ENCODE results near the gene NFAM1.

Gene NFAM1

GRCh38 chr22:42366806-42367581, 65.2 kb downstream of the NFAM1 start:
- Histone ChIP-seq H3K4me1 (ENCODE audit: control insufficient read depth, insufficient read depth, low read length, unreplicated experiment) (peaks cover 4% of the 10 kb centered on the region), H3K79me2 (ENCODE audit: control insufficient read depth, insufficient read depth, low read length, unreplicated experiment) (no peaks in the 10 kb centered on the region), H3K27ac (ENCODE audit: low read depth, low read length) (no peak overlapping the region), H3K27me3 (ENCODE audit: insufficient read depth, low read length) (peaks cover 18% of the 10 kb centered on the region), H3K4me3 (ENCODE audit: low read depth, low read length) (no peak overlapping the region), H3K36me3 (ENCODE audit: insufficient read depth, low read length) (no peaks in the 10 kb centered on the region), H2AFZ (ENCODE audit: low read length, unreplicated experiment) (no peak overlapping the region)

- H3K4me3 ChIP-seq (ENCODE audit: low read depth, low read length) = no peak overlapping the region
- no peak overlapping the region for H3K27ac ChIP-seq (ENCODE audit: low read depth, low read length)
- H3K36me3 ChIP-seq (ENCODE audit: insufficient read depth, low read length) = no peaks in the 10 kb centered on the region
Measured at GRCh38 chr22:42365942-42366695, 66.1 kb downstream of the NFAM1 start.

GRCh38 chr22:42365111-42365865, 66.9 kb downstream of the NFAM1 start:
- Histone ChIP-seq H3K27ac (ENCODE audit: low read depth, low read length) (no peak overlapping the region), H3K79me2 (ENCODE audit: control insufficient read depth, insufficient read depth, low read length, unreplicated experiment) (no peaks in the 10 kb centered on the region), H3K4me3 (ENCODE audit: low read depth, low read length) (no peak overlapping the region), H3K27me3 (ENCODE audit: insufficient read depth, low read length) (peaks cover 18% of the 10 kb centered on the region), H3K36me3 (ENCODE audit: insufficient read depth, low read length) (no peaks in the 10 kb centered on the region), H3K4me1 (ENCODE audit: control insufficient read depth, insufficient read depth, low read length, unreplicated experiment) (peaks cover 4% of the 10 kb centered on the region), H2AFZ (ENCODE audit: low read length, unreplicated experiment) (peak overlapping the region; percentile 60)

More at GRCh38 chr22:42365942-42366695, 66.1 kb downstream of the NFAM1 start:
- Histone ChIP-seq H3K27me3 (ENCODE audit: insufficient read depth, low read length) (peaks cover 18% of the 10 kb centered on the region), H3K4me1 (ENCODE audit: control insufficient read depth, insufficient read depth, low read length, unreplicated experiment) (peaks cover 4% of the 10 kb centered on the region), H3K79me2 (ENCODE audit: control insufficient read depth, insufficient read depth, low read length, unreplicated experiment) (no peaks in the 10 kb centered on the region), H2AFZ (ENCODE audit: low read length, unreplicated experiment) (no peak overlapping the region)

GRCh38 chr22:42364604-42365110, 67.5 kb downstream of the NFAM1 start:
- peaks cover 4% of the 10 kb centered on the region for H3K4me1 ChIP-seq (ENCODE audit: control insufficient read depth, insufficient read depth, low read length, unreplicated experiment)
- H3K79me2 ChIP-seq (ENCODE audit: control insufficient read depth, insufficient read depth, low read length, unreplicated experiment) = no peaks in the 10 kb centered on the region
- peak overlapping the region; percentile 29; the same call in 1 of the 2 replicates for H3K4me3 ChIP-seq (ENCODE audit: low read depth, low read length)
- peak overlapping the region; percentile 1 for H2AFZ ChIP-seq (ENCODE audit: low read length, unreplicated experiment)
- H3K27ac ChIP-seq (ENCODE audit: low read depth, low read length) = no peak overlapping the region
- no peaks in the 10 kb centered on the region for H3K36me3 ChIP-seq (ENCODE audit: insufficient read depth, low read length)
- H3K27me3 ChIP-seq (ENCODE audit: insufficient read depth, low read length) = peaks cover 18% of the 10 kb centered on the region

GRCh38 chr22:42363892-42364291, 68.3 kb downstream of the NFAM1 start:
- H3K27me3 ChIP-seq (ENCODE audit: insufficient read depth, low read length) = peaks cover 16% of the 10 kb centered on the region
- H3K4me3 ChIP-seq (ENCODE audit: low read depth, low read length) = no peak overlapping the region
- no peaks in the 10 kb centered on the region for H3K79me2 ChIP-seq (ENCODE audit: control insufficient read depth, insufficient read depth, low read length, unreplicated experiment)

GRCh38 chr22:42361523-42361922, 70.7 kb downstream of the NFAM1 start:
- Histone ChIP-seq H3K27me3 (ENCODE audit: insufficient read depth, low read length) (no peaks in the 10 kb centered on the region), H2AFZ (ENCODE audit: low read length, unreplicated experiment) (no peak overlapping the region)

More at GRCh38 chr22:42363892-42364291, 68.3 kb downstream of the NFAM1 start:
- Histone ChIP-seq H2AFZ (ENCODE audit: low read length, unreplicated experiment) (no peak overlapping the region), H3K4me1 (ENCODE audit: control insufficient read depth, insufficient read depth, low read length, unreplicated experiment) (peaks cover 4% of the 10 kb centered on the region), H3K36me3 (ENCODE audit: insufficient read depth, low read length) (no peaks in the 10 kb centered on the region), H3K27ac (ENCODE audit: low read depth, low read length) (no peak overlapping the region)

GRCh38 chr22:42360348-42360747, 71.9 kb downstream of the NFAM1 start:
- no peaks in the 10 kb centered on the region for H3K79me2 ChIP-seq (ENCODE audit: control insufficient read depth, insufficient read depth, low read length, unreplicated experiment)
- H3K4me1 ChIP-seq (ENCODE audit: control insufficient read depth, insufficient read depth, low read length, unreplicated experiment) = peaks cover 4% of the 10 kb centered on the region
- H3K36me3 ChIP-seq (ENCODE audit: insufficient read depth, low read length) = no peaks in the 10 kb centered on the region
- H2AFZ ChIP-seq (ENCODE audit: low read length, unreplicated experiment) = no peak overlapping the region
- no peak overlapping the region for H3K27ac ChIP-seq (ENCODE audit: low read depth, low read length)
- no peaks in the 10 kb centered on the region for H3K27me3 ChIP-seq (ENCODE audit: insufficient read depth, low read length)
- H3K4me3 ChIP-seq (ENCODE audit: low read depth, low read length) = no peak overlapping the region

More at GRCh38 chr22:42361523-42361922, 70.7 kb downstream of the NFAM1 start:
- Histone ChIP-seq H3K4me3 (ENCODE audit: low read depth, low read length) (no peak overlapping the region), H3K27ac (ENCODE audit: low read depth, low read length) (no peak overlapping the region), H3K36me3 (ENCODE audit: insufficient read depth, low read length) (no peaks in the 10 kb centered on the region), H3K4me1 (ENCODE audit: control insufficient read depth, insufficient read depth, low read length, unreplicated experiment) (peaks cover 4% of the 10 kb centered on the region), H3K79me2 (ENCODE audit: control insufficient read depth, insufficient read depth, low read length, unreplicated experiment) (no peaks in the 10 kb centered on the region)

GRCh38 chr22:42358643-42359558, 73.3 kb downstream of the NFAM1 start:
- H3K79me2 ChIP-seq (ENCODE audit: control insufficient read depth, insufficient read depth, low read length, unreplicated experiment) = no peaks in the 10 kb centered on the region
- no peak overlapping the region for H3K4me3 ChIP-seq (ENCODE audit: low read depth, low read length)
- H3K36me3 ChIP-seq (ENCODE audit: insufficient read depth, low read length) = no peaks in the 10 kb centered on the region
- no peak overlapping the region for H3K27ac ChIP-seq (ENCODE audit: low read depth, low read length)
- H3K4me1 ChIP-seq (ENCODE audit: control insufficient read depth, insufficient read depth, low read length, unreplicated experiment) = no peaks in the 10 kb centered on the region
- no peaks in the 10 kb centered on the region for H3K27me3 ChIP-seq (ENCODE audit: insufficient read depth, low read length)
- H2AFZ ChIP-seq (ENCODE audit: low read length, unreplicated experiment) = no peak overlapping the region

GRCh38 chr22:42357634-42358296, 74.4 kb downstream of the NFAM1 start:
- H3K27ac ChIP-seq (ENCODE audit: low read depth, low read length) = no peak overlapping the region

More at GRCh38 chr22:42357634-42358296, 74.4 kb downstream of the NFAM1 start:
- no peak overlapping the region for H3K4me3 ChIP-seq (ENCODE audit: low read depth, low read length)
- H3K79me2 ChIP-seq (ENCODE audit: control insufficient read depth, insufficient read depth, low read length, unreplicated experiment) = no peaks in the 10 kb centered on the region
- no peak overlapping the region for H2AFZ ChIP-seq (ENCODE audit: low read length, unreplicated experiment)
- no peaks in the 10 kb centered on the region for H3K27me3 ChIP-seq (ENCODE audit: insufficient read depth, low read length)
- H3K36me3 ChIP-seq (ENCODE audit: insufficient read depth, low read length) = no peaks in the 10 kb centered on the region
- H3K4me1 ChIP-seq (ENCODE audit: control insufficient read depth, insufficient read depth, low read length, unreplicated experiment) = no peaks in the 10 kb centered on the region
